CD4-positive, alpha-beta memory T cell (primary cell): ENCODE measurements around the gene MMP19. TPM values are rescaled to one million over a fixed set of nuclear protein-coding genes. Genes with fewer than 3 reads are reported as not detected.

Experiments
- CTCF ChIA-PET: fragments of 350-600 bp; sonication (Branson Sonifier 250); formaldehyde crosslinking; loops from one replicate; lab custom pipeline; 2021; ENCODE audit warnings: inconsistent platforms; ENCODE audit not compliant: partially characterized antibody; lab: Charles Lee
- POLR2A ChIA-PET: fragments of 350-600 bp; sonication (Branson Sonifier 250); formaldehyde crosslinking; loops from one replicate; lab custom pipeline; 2021; ENCODE audit not compliant: partially characterized antibody; lab: Charles Lee
- DNase-seq, 5 donors: peaks; one replicate each; pipeline versions ENCODE4 v3.0.0 to v3.0.0-alpha.2; 2020 to 2022; ENCODE audit warnings: mixed read lengths in 1 of 5
- H3K27ac ChIP-seq: one replicate; pipeline ENCODE4 v1.7.0; 2013; ENCODE audit warnings: low read depth, low read length
- H3K27me3 ChIP-seq: 2 replicates; pipeline ENCODE4 v1.7.0; 2013; ENCODE audit warnings: mild to moderate bottlenecking, low read length, moderate library complexity; ENCODE audit not compliant: insufficient read depth
- H3K36me3 ChIP-seq: 2 replicates; pipeline ENCODE4 v1.7.0; 2013; ENCODE audit warnings: mild to moderate bottlenecking, low read length, moderate library complexity; ENCODE audit not compliant: insufficient read depth
- H3K4me1 ChIP-seq: 2 replicates; pipeline ENCODE4 v1.7.0; 2013; ENCODE audit warnings: mild to moderate bottlenecking, low read length, moderate library complexity; ENCODE audit not compliant: insufficient read depth
- H3K4me3 ChIP-seq, 2 donors: one replicate each; pipeline ENCODE4 v1.7.0; 2013; ENCODE audit warnings: low read length in 2 of 2, mild to moderate bottlenecking in 1 of 2
- H3K9me3 ChIP-seq, 2 donors: one replicate each; pipeline ENCODE4 v1.7.0; 2013; ENCODE audit warnings: low read length in 2 of 2, control low read depth in 1 of 2; ENCODE audit not compliant: control insufficient read depth in 1 of 2
- H3K27ac Mint-ChIP-seq, 7 donors: one replicate each; pipeline ENCODE4 v1.8.0; 2020 to 2021; ENCODE audit warnings: mixed read lengths in 7 of 7, mild to moderate bottlenecking in 6 of 7, inconsistent platforms in 3 of 7, moderate library complexity in 3 of 7
- H3K27me3 Mint-ChIP-seq, 2 donors: one replicate each; pipeline ENCODE4 v1.8.0; 2020 to 2021; ENCODE audit warnings: mixed read lengths in 2 of 2
- H3K36me3 Mint-ChIP-seq, 2 donors: one replicate each; pipeline ENCODE4 v1.8.0; 2020 to 2021; ENCODE audit warnings: mixed read lengths in 2 of 2, inconsistent platforms in 1 of 2, mild to moderate bottlenecking in 1 of 2
- H3K4me1 Mint-ChIP-seq, 4 donors: one replicate each; pipeline ENCODE4 v1.8.0; 2020 to 2021; ENCODE audit warnings: mixed read lengths in 4 of 4, mild to moderate bottlenecking in 1 of 4
- H3K4me3 Mint-ChIP-seq, 8 donors: one replicate each; pipeline ENCODE4 v1.8.0; 2020 to 2021; ENCODE audit warnings: mixed read lengths in 8 of 8, mild to moderate bottlenecking in 7 of 8, moderate library complexity in 6 of 8, inconsistent platforms in 3 of 8
- H3K9me3 Mint-ChIP-seq, 8 donors: one replicate each; pipeline ENCODE4 v1.8.0; 2020 to 2021; ENCODE audit warnings: mixed read lengths in 8 of 8, mild to moderate bottlenecking in 5 of 8, inconsistent platforms in 3 of 8, moderate library complexity in 1 of 8
- intact Hi-C: fragments of 100-400 bp; cut with micrococcal nuclease; formaldehyde crosslinking; loops from one replicate; pipeline ENCODE4 v1.15.1; 2023
- polyA plus RNA-seq, 2 donors: library from polyadenylated mRNA; unstranded; fragments of 300-500 nt; fragmentation: Illumina TruSeq; gene quantifications; one replicate each; pipeline ENCODE4 v1.2.3, GENCODE V29; 2021
- total RNA-seq, 2 experiments: library from RNA; stranded (reverse); gene quantifications; one replicate each; pipeline ENCODE4 v1.2.3, GENCODE V29; 2021

The MMP19 gene
- total and polyA plus RNA-seq, 4 experiments from 2014 or later, result 0.67 to 1.3 TPM; not detected in 2

DNA sequence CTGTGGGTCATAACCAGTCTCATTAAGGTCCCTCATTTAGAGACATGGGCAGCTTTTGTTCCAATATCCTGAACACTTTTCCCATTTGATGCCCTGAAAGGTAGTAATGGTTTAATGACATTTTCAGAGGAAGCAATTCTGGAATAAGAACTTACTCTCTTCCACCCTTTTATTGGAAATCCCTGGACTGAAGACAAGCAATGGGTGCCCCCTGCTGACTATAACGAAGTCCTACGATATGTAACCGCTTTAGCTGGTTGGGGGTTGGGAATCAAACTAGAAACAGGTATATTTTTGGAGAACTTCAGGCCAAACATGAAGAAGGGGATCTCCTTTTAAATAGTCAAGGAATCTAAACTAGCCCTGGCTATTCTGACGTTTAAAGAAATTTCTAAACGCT lies 45.7 kb downstream of the MMP19 start:
- Mint-ChIP-seq H3K27me3 (no peaks in the 10 kb centered on the region), H3K27ac (peak overlapping the region in 3 of 7 donors; percentile 1 to 83 (median 78)), H3K4me1 (peaks cover 0 to 9% (median 2%) of the 10 kb centered on the region in 4 donors), H3K36me3 (peaks cover 42 to 72% of the 10 kb centered on the region in 2 donors), H3K4me3 (no peak overlapping the region), H3K9me3 (no peaks in the 10 kb centered on the region)
- ChIA-PET CTCF (interaction anchor here (0.6 to 5.9 kb wide), 9 partner anchors 10 to 257 kb away, joined by 3 to 60 read pairs (median 3); partner anchors contain the start of gene ORMDL2), POLR2A (interaction anchor here (1.0 to 1.7 kb wide), 3 partner anchors 17 to 58 kb away, joined by 4 to 6 read pairs (median 4); no protein-coding TSS in a partner anchor)
- H3K9me3 ChIP-seq, result no peaks in the 10 kb centered on the region
- DNase-seq, result peak in 1 of 5 donors; percentile 12
- no peaks in the 10 kb centered on the region for H3K4me1 ChIP-seq
- intact Hi-C loops, result loop anchor here (1.0 kb wide), 1 partner anchor 59 kb away; no protein-coding TSS in a partner anchor
- H3K27ac ChIP-seq, result no peak overlapping the region
- no peak overlapping the region for H3K4me3 ChIP-seq
- no peaks in the 10 kb centered on the region for H3K27me3 ChIP-seq
- H3K36me3 ChIP-seq, result peaks cover 72% of the 10 kb centered on the region

DNA sequence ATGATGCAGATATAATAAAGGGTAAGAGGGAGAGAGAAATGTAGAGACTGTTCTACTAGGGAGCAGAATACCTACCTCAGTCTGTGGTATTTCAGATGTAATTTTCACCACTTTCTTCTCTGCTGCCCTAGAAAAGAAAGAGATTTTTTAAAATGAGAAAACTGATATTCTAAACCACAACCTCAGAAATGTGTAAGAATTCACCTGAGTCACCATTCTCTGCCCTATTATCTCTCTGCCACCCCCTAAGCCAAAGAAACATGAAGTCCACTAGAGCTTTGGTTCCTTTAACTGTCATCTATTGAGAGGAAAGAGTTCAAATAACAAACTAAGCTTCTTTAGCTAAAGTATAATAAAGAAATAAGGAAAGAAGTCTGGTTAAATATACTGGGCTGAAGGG lies 46.8 kb downstream of the MMP19 start:
- no peak for DNase-seq
- Mint-ChIP-seq H3K4me1 (peaks cover 0 to 9% (median 2%) of the 10 kb centered on the region in 4 donors), H3K4me3 (no peak overlapping the region), H3K27ac (peak overlapping the region in 1 of 7 donors; percentile 48), H3K27me3 (no peaks in the 10 kb centered on the region), H3K9me3 (no peaks in the 10 kb centered on the region), H3K36me3 (peaks cover 42 to 67% of the 10 kb centered on the region in 2 donors)
- intact Hi-C loops, result no loop called here
- Histone ChIP-seq H3K36me3 (peaks cover 67% of the 10 kb centered on the region), H3K27me3 (no peaks in the 10 kb centered on the region), H3K27ac (no peak overlapping the region), H3K4me3 (no peak overlapping the region), H3K9me3 (no peaks in the 10 kb centered on the region), H3K4me1 (no peaks in the 10 kb centered on the region)
- ChIA-PET POLR2A (interaction anchor here (0.8 to 2.2 kb wide), 6 partner anchors 18 to 80 kb away, joined by 3 to 7 read pairs (median 4); partner anchors contain the start of genes BLOC1S1, ORMDL2 and SARNP), CTCF (interaction anchor here (1.0 to 5.9 kb wide), 8 partner anchors 9 to 134 kb away, joined by 3 to 60 read pairs (median 6); partner anchors contain the start of gene GDF11)

DNA sequence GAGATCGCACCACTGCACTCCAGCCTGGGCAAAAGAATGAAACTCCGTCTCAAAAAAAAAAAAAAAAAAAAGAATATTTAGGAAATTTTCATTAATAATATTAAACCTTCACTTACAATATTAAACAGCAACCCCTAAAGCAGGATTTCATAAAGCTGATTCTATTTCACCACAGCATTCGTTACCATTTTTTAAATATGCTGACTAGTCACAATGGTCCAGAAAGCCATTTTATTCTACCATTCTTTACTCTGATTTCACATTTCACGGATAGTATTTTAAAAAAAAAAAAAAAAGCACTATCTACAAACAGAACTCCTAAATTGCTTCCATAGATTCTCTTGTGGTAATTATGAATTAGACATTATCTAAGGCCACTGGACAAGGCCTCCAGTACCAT lies 52.8 kb downstream of the MMP19 start:
- Mint-ChIP-seq H3K9me3 (no peaks in the 10 kb centered on the region), H3K4me1 (peaks cover 0 to 7% (median 2%) of the 10 kb centered on the region in 4 donors), H3K4me3 (no peak overlapping the region), H3K27ac (no peak overlapping the region), H3K27me3 (no peaks in the 10 kb centered on the region), H3K36me3 (peaks cover 42 to 62% of the 10 kb centered on the region in 2 donors)
- no peaks in the 10 kb centered on the region for H3K27me3 ChIP-seq
- no peak overlapping the region for H3K27ac ChIP-seq
- POLR2A ChIA-PET, result interaction anchor here (0.6 kb wide), 1 partner anchor 410 kb away, joined by 3 read pairs; no protein-coding TSS in a partner anchor
- DNase-seq, result no peak
- CTCF ChIA-PET, result no interaction called here
- H3K9me3 ChIP-seq, result no peaks in the 10 kb centered on the region
- H3K36me3 ChIP-seq, result peaks cover 52% of the 10 kb centered on the region
- no peaks in the 10 kb centered on the region for H3K4me1 ChIP-seq
- no peak overlapping the region for H3K4me3 ChIP-seq
- intact Hi-C loops, result no loop called here

GRCh38 chr12:55789171-55789570 lies 53.6 kb downstream of the MMP19 start:
- Mint-ChIP-seq H3K27ac (no peak overlapping the region), H3K9me3 (no peaks in the 10 kb centered on the region), H3K4me1 (peaks cover 0 to 7% (median 2%) of the 10 kb centered on the region in 4 donors), H3K36me3 (peaks cover 40 to 63% of the 10 kb centered on the region in 2 donors), H3K4me3 (no peak overlapping the region), H3K27me3 (no peaks in the 10 kb centered on the region)
- POLR2A ChIA-PET, result interaction anchor here (0.7 kb wide), 1 partner anchor 46 kb away, joined by 3 read pairs; no protein-coding TSS in a partner anchor
- Histone ChIP-seq H3K4me1 (no peaks in the 10 kb centered on the region), H3K27ac (no peak overlapping the region), H3K4me3 (no peak overlapping the region), H3K9me3 (no peaks in the 10 kb centered on the region), H3K27me3 (no peaks in the 10 kb centered on the region), H3K36me3 (peaks cover 53% of the 10 kb centered on the region)
- no peak for DNase-seq
- CTCF ChIA-PET, result interaction anchor here (0.9 to 1.6 kb wide), 3 partner anchors 9 to 51 kb away, joined by 3 to 4 read pairs (median 3); no protein-coding TSS in a partner anchor
- intact Hi-C loops, result no loop called here

DNA sequence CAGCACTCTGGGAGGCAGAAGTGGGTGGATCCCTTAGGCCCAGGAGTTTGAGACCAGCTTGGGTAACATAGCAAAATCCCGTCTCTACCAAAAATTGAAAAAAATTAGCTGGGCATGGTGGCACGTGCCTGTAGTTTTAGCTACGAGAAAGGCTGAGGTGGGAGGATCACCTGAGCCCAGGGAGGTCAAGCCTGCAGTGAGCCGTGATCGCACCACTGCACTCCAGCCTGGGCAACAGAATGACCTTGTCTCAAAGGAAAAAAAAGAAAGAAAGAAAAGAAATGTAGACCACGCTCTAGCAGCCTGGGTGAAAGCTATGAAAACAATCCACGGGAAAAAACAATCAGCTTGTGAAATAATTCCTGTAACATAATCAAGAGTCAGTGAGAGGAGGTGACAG lies 54.2 kb downstream of the MMP19 start:
- Mint-ChIP-seq H3K9me3 (no peaks in the 10 kb centered on the region), H3K4me3 (no peak overlapping the region), H3K27ac (peak overlapping the region in 3 of 7 donors; percentile 18 to 36 (median 29)), H3K27me3 (no peaks in the 10 kb centered on the region), H3K4me1 (peaks cover 0 to 9% (median 1%) of the 10 kb centered on the region in 4 donors), H3K36me3 (peaks cover 41 to 63% of the 10 kb centered on the region in 2 donors)
- DNase-seq, result no peak
- H3K4me3 ChIP-seq, result no peak overlapping the region
- intact Hi-C loops, result no loop called here
- no peaks in the 10 kb centered on the region for H3K9me3 ChIP-seq
- peaks cover 52% of the 10 kb centered on the region for H3K36me3 ChIP-seq
- POLR2A ChIA-PET, result interaction anchor here (0.6 to 0.7 kb wide), 2 partner anchors 19 to 45 kb away, joined by 3 read pairs; no protein-coding TSS in a partner anchor
- no peaks in the 10 kb centered on the region for H3K27me3 ChIP-seq
- CTCF ChIA-PET, result interaction anchor here (0.9 to 1.6 kb wide), 4 partner anchors 10 to 51 kb away, joined by 3 to 4 read pairs (median 3); no protein-coding TSS in a partner anchor
- no peak overlapping the region for H3K27ac ChIP-seq
- H3K4me1 ChIP-seq, result no peaks in the 10 kb centered on the region

Other genes with a start within 250 kb of the MMP19 start
- not detected for gene OR10P1, start 206.0 kb downstream of the MMP19 start, total RNA-seq
- gene OR10P1, start 206.0 kb downstream of the MMP19 start, polyA plus RNA-seq, result not detected
- 1 to 10 TPM; 2.5 to 2.9 TPM for gene ITGA7, start 135.0 kb downstream of the MMP19 start, total RNA-seq
- gene ITGA7, start 135.0 kb downstream of the MMP19 start, polyA plus RNA-seq, result not detected
- 10 to 100 TPM; 80.3 to 87.0 TPM for gene BLOC1S1, start 126.9 kb downstream of the MMP19 start, total RNA-seq
- gene BLOC1S1, start 126.9 kb downstream of the MMP19 start, polyA plus RNA-seq, result 10 to 100 TPM; 75.1 to 87.1 TPM
- 10 to 100 TPM; 29.9 to 32.5 TPM for gene RDH5, start 122.5 kb downstream of the MMP19 start, total RNA-seq
- gene RDH5, start 122.5 kb downstream of the MMP19 start, polyA plus RNA-seq, result 1 to 10 TPM; 1.4 to 1.8 TPM
- gene CD63, start 113.9 kb downstream of the MMP19 start, total RNA-seq, result 10 to 100 TPM; 76.4 to 79.7 TPM
- gene CD63, start 113.9 kb downstream of the MMP19 start, polyA plus RNA-seq, result 100 to 1,000 TPM; 191 to 349 TPM
- gene GDF11, start 99.8 kb downstream of the MMP19 start, total RNA-seq, result 10 to 100 TPM; 15.1 to 15.8 TPM
- gene GDF11, start 99.8 kb downstream of the MMP19 start, polyA plus RNA-seq, result 1 to 10 TPM in 1 of 2 donors, under 1 TPM in 1; 0.25 to 1.6 TPM
- 10 to 100 TPM; 47.7 to 49.4 TPM for gene SARNP, start 25.2 kb downstream of the MMP19 start, total RNA-seq
- gene SARNP, start 25.2 kb downstream of the MMP19 start, polyA plus RNA-seq, result 100 to 1,000 TPM in 1 of 2 donors, 10 to 100 TPM in 1; 90.2 to 122 TPM
- 10 to 100 TPM; 42.6 to 44.4 TPM for gene ORMDL2, start 24.9 kb downstream of the MMP19 start, total RNA-seq
- gene ORMDL2, start 24.9 kb downstream of the MMP19 start, polyA plus RNA-seq, result 100 to 1,000 TPM in 1 of 2 donors, 10 to 100 TPM in 1; 95.8 to 142 TPM
- 10 to 100 TPM; 31.8 to 42.4 TPM for gene DNAJC14, start 13.3 kb downstream of the MMP19 start, total RNA-seq
- gene DNAJC14, start 13.3 kb downstream of the MMP19 start, polyA plus RNA-seq, result 10 to 100 TPM; 32.7 to 36.8 TPM
- 10 to 100 TPM; 35.7 to 39.3 TPM for gene PYM1, start 85.0 kb upstream of the MMP19 start, total RNA-seq
- 10 to 100 TPM; 75.1 to 86.9 TPM for gene PYM1, start 85.0 kb upstream of the MMP19 start, polyA plus RNA-seq
- 1,000 to 10,000 TPM; 1,301 to 1,410 TPM for gene DGKA, start 88.2 kb upstream of the MMP19 start, total RNA-seq
- gene DGKA, start 88.2 kb upstream of the MMP19 start, polyA plus RNA-seq, result 100 to 1,000 TPM; 195 to 493 TPM
- not detected for gene PMEL, start 123.1 kb upstream of the MMP19 start, total RNA-seq
- gene PMEL, start 123.1 kb upstream of the MMP19 start, polyA plus RNA-seq, result not detected
- 10 to 100 TPM; 17.5 to 21.5 TPM for gene CDK2, start 123.9 kb upstream of the MMP19 start, total RNA-seq
- 1 to 10 TPM; 4.7 to 5.7 TPM for gene CDK2, start 123.9 kb upstream of the MMP19 start, polyA plus RNA-seq
- gene RAB5B, start 131.1 kb upstream of the MMP19 start, total RNA-seq, result 100 to 1,000 TPM; 106 to 112 TPM
- 10 to 100 TPM; 67.5 to 80.8 TPM for gene RAB5B, start 131.1 kb upstream of the MMP19 start, polyA plus RNA-seq
- 1 to 10 TPM; 5.4 to 5.9 TPM for gene SUOX, start 154.3 kb upstream of the MMP19 start, total RNA-seq
- not detected for gene SUOX, start 154.3 kb upstream of the MMP19 start, polyA plus RNA-seq
- 1 to 10 TPM; 7.2 to 7.9 TPM for gene IKZF4, start 178.1 kb upstream of the MMP19 start, total RNA-seq
- 1 to 10 TPM in 1 of 2 donors, under 1 TPM in 1; 0.37 to 2.2 TPM for gene IKZF4, start 178.1 kb upstream of the MMP19 start, polyA plus RNA-seq
- gene RPS26, start 199.0 kb upstream of the MMP19 start, total RNA-seq, result 10 to 100 TPM; 55.6 to 55.8 TPM
- 1,000 to 10,000 TPM in 1 of 2 donors, 100 to 1,000 TPM in 1; 386 to 1,449 TPM for gene RPS26, start 199.0 kb upstream of the MMP19 start, polyA plus RNA-seq
- 1 to 10 TPM; 5.9 to 6.9 TPM for gene ERBB3, start 237.2 kb upstream of the MMP19 start, total RNA-seq
- under 1 TPM; 0.61 to 0.70 TPM for gene ERBB3, start 237.2 kb upstream of the MMP19 start, polyA plus RNA-seq